ACC112 (cell line): Measurements from ENCODE around the gene LACC1.

ENCODE experiments used
- H2AFZ ChIP-seq: fragments of 200-600 bp; sonication (generic); one replicate; pipeline ENCODE4 v1.6.0; 2017; ENCODE audit warnings: antibody characterized with exemption, low read length; ENCODE audit not compliant: unreplicated experiment
- H3K27ac ChIP-seq: fragments of 200-600 bp; sonication (generic); 2 replicates; pipeline ENCODE4 v1.5.1; 2014; ENCODE audit warnings: low read depth, mild to moderate bottlenecking, antibody characterized with exemption, low read length, moderate library complexity
- H3K27me3 ChIP-seq: fragments of 200-600 bp; sonication (generic); 2 replicates; pipeline ENCODE4 v1.6.1; 2014; ENCODE audit warnings: mild to moderate bottlenecking, antibody characterized with exemption, low read length, moderate library complexity, mixed read lengths; ENCODE audit not compliant: insufficient read depth
- H3K36me3 ChIP-seq: fragments of 200-600 bp; sonication (generic); 2 replicates; pipeline ENCODE4 v1.6.1; 2016; ENCODE audit warnings: mild to moderate bottlenecking, antibody characterized with exemption, low read length, moderate library complexity, mixed read lengths; ENCODE audit not compliant: insufficient read depth
- H3K4me1 ChIP-seq: fragments of 200-600 bp; sonication (generic); one replicate; pipeline ENCODE4 v1.6.1; 2016; ENCODE audit warnings: low read length, mixed read lengths; ENCODE audit not compliant: insufficient read depth, unreplicated experiment, control insufficient read depth
- H3K4me3 ChIP-seq: fragments of 200-600 bp; sonication (generic); 2 replicates; pipeline ENCODE4 v1.5.1; 2014; ENCODE audit warnings: mild to moderate bottlenecking, low read depth, low read length
- H3K79me2 ChIP-seq: fragments of 200-600 bp; sonication (generic); one replicate; pipeline ENCODE4 v1.6.0; 2016; ENCODE audit warnings: low read length; ENCODE audit not compliant: control insufficient read depth, unreplicated experiment, insufficient read depth

Gene LACC1

DNA sequence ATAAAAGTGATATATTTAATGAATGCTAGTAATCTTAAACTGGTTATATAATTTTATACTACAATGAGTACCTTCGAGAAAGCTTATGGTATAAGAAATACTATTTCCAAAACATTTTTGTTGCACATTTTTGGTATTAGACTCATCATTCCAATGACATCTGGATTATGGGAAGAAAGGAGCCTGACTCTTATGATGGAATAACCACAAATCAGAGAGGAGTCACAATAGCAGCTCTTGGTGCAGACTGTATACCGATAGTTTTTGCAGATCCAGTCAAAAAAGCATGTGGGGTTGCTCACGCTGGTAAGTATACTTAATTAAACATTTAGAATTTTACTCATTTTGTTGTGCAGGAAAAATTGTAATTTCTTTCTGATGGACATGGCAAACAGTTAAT, 3.9 kb downstream of the LACC1 start:
- peaks cover 2% of the 10 kb centered on the region for H3K79me2 ChIP-seq
- peaks cover 4% of the 10 kb centered on the region; the same call in 1 of the 2 replicates for H3K36me3 ChIP-seq
- no peaks in the 10 kb centered on the region for H3K27me3 ChIP-seq
- no peak overlapping the region for H2AFZ ChIP-seq
- peaks cover 4% of the 10 kb centered on the region for H3K4me1 ChIP-seq
- no peak overlapping the region for H3K27ac ChIP-seq
- no peak overlapping the region for H3K4me3 ChIP-seq

- H3K4me1 ChIP-seq = peaks cover 4% of the 10 kb centered on the region
- H3K79me2 ChIP-seq = no peaks in the 10 kb centered on the region
- peaks cover 4% of the 10 kb centered on the region; the same call in 1 of the 2 replicates for H3K36me3 ChIP-seq
- no peak overlapping the region for H3K27ac ChIP-seq
- H3K4me3 ChIP-seq = no peak overlapping the region
- no peaks in the 10 kb centered on the region for H3K27me3 ChIP-seq
- H2AFZ ChIP-seq = no peak overlapping the region
These were observed 4.5 kb downstream of the LACC1 start for GRCh38 chr13:43884222-43884621.

DNA sequence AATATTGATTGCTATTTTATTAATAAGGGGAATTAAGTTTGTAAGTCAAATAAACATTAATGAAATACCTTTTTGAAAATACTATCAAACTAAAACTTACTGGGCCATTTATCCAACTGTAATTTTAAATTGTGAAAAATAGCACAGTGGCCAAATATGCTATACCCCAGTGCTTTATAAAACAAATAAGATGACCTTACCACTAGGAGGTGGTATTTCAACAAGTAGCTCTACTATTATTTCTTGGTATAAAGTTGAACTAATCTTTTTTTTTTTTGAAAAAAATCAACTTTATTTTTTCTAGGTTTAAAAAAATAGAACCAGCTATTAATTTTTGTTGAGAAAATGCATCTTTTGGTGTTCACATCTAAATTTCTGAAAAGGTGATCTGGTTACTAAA, 14.7 kb downstream of the LACC1 start:
- H3K27ac ChIP-seq = no peak overlapping the region

GRCh38 chr13:43895940-43896339, 16.2 kb downstream of the LACC1 start:
- H3K4me3 ChIP-seq = no peak overlapping the region
- H3K79me2 ChIP-seq = no peaks in the 10 kb centered on the region
- H2AFZ ChIP-seq = no peak overlapping the region
- H3K27ac ChIP-seq = no peak overlapping the region
- H3K4me1 ChIP-seq = no peaks in the 10 kb centered on the region
- no peaks in the 10 kb centered on the region for H3K36me3 ChIP-seq
- H3K27me3 ChIP-seq = no peaks in the 10 kb centered on the region

More for the DNA sequence above, 14.7 kb downstream of the LACC1 start:
- no peaks in the 10 kb centered on the region for H3K36me3 ChIP-seq
- no peak overlapping the region for H2AFZ ChIP-seq
- H3K4me3 ChIP-seq = no peak overlapping the region
- H3K79me2 ChIP-seq = no peaks in the 10 kb centered on the region
- no peaks in the 10 kb centered on the region for H3K4me1 ChIP-seq
- H3K27me3 ChIP-seq = no peaks in the 10 kb centered on the region

GRCh38 chr13:43905435-43906031, 25.8 kb downstream of the LACC1 start:
- Histone ChIP-seq H3K27ac (no peak overlapping the region), H3K27me3 (no peaks in the 10 kb centered on the region), H3K4me1 (peaks cover 10% of the 10 kb centered on the region), H2AFZ (no peak overlapping the region), H3K4me3 (no peak overlapping the region), H3K79me2 (no peaks in the 10 kb centered on the region), H3K36me3 (no peaks in the 10 kb centered on the region)

DNA sequence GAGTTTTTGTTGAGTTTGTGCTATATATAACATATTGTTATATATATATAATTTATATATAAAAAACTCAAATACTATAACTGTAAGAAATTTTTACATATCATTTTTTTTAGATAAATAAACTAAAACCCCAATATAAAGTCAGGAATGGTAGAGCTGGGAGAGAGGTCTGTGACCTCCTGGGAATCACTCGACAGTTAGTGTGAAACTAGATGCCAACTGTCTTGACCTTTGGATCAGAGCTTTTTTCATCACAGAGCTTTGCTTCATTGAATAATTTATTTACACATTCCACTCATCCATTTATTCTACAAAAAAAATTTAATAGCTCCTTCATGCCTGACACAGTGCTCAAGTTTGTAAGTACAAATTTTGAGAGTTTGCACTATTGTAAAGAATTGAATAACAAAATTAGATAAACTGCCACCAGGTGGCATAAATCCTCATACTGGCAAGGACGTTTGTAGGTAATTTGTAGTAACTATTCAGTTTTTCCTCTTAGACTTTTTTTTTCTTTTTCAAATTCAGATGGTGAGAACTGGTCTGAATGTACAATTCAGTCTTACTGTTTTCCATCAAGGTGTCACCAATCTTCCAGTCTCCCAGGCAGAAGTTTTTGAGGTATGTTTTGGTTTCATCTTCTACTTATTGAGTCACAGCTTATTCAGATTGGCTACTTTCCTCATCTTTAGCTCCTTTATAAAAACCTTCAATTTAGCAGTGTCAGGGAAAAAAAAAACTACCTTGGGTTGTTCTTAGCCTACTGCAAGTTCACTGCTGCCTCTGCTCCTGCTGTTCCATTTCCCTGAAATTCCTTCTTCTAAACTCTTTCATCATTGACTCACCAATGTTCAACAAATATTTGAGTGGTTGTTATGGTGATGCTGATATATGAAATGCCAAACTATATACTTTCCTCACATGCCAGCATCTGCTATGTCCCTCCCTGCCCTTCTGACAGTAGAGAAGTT, 28.7 kb downstream of the LACC1 start:
- H3K4me3 ChIP-seq = peak overlapping the region; percentile 46; the same call in 1 of the 2 replicates
- no peaks in the 10 kb centered on the region for H3K27me3 ChIP-seq
- H2AFZ ChIP-seq = peak overlapping the region; percentile 14
- peaks cover 10% of the 10 kb centered on the region for H3K4me1 ChIP-seq
- H3K79me2 ChIP-seq = no peaks in the 10 kb centered on the region
- H3K36me3 ChIP-seq = no peaks in the 10 kb centered on the region
- H3K27ac ChIP-seq = peak overlapping the region; percentile 82

DNA sequence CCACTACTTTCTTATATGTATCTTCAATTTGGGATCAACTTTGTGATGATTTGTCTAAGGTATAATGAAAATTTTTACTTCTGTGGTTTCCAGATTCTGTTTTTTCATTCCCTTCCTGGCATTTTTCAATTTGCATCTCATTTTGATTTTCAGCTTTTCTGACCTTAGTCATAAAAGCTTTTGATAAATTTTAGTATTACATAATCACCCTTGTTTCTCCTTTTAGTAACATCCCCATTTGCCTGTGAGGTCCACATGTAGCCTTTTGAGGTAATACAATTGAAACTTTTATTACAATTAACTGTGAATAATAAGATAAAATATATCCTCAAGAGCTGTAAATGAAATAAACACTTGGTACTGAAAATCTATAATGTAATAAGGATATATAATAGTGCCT, 31.2 kb downstream of the LACC1 start:
- Histone ChIP-seq H3K4me3 (no peak overlapping the region), H3K79me2 (no peaks in the 10 kb centered on the region), H3K27me3 (no peaks in the 10 kb centered on the region), H3K27ac (no peak overlapping the region), H3K36me3 (no peaks in the 10 kb centered on the region), H2AFZ (no peak overlapping the region), H3K4me1 (peaks cover 10% of the 10 kb centered on the region)

GRCh38 chr13:43911278-43911677, 31.6 kb downstream of the LACC1 start:
- Histone ChIP-seq H3K79me2 (no peaks in the 10 kb centered on the region), H3K36me3 (no peaks in the 10 kb centered on the region), H3K27ac (no peak overlapping the region), H3K4me3 (no peak overlapping the region), H2AFZ (no peak overlapping the region), H3K4me1 (peaks cover 10% of the 10 kb centered on the region), H3K27me3 (no peaks in the 10 kb centered on the region)

- Histone ChIP-seq H3K4me1 (peaks cover 10% of the 10 kb centered on the region), H3K36me3 (no peaks in the 10 kb centered on the region), H3K4me3 (no peak overlapping the region), H2AFZ (no peak overlapping the region), H3K79me2 (no peaks in the 10 kb centered on the region), H3K27me3 (no peaks in the 10 kb centered on the region), H3K27ac (no peak overlapping the region)
These were observed 32.2 kb downstream of the LACC1 start for GRCh38 chr13:43911871-43912270.

DNA sequence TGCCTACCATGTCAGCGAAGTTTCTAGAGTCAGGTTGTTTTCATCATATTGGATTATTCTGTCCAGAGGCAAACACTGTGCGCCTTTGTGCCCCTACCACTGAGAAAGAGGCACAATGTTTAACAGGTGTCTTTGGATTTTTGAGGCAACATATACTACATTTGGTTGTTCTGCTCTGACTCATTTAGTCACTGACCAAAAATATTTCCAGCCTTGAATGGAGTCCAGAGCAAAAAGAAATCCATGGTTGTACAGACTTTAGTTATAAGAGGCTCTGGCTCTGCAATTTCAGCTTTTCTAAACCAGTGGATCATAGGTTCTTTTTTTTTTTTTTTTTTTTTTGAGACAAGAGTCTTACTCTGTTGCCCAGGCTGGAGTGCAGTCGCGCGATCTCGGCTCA, 35.7 kb downstream of the LACC1 start:
- H3K4me3 ChIP-seq = no peak overlapping the region
- no peaks in the 10 kb centered on the region for H3K27me3 ChIP-seq
- H3K79me2 ChIP-seq = no peaks in the 10 kb centered on the region
- H2AFZ ChIP-seq = no peak overlapping the region
- H3K27ac ChIP-seq = no peak overlapping the region
- H3K36me3 ChIP-seq = no peaks in the 10 kb centered on the region
- H3K4me1 ChIP-seq = no peaks in the 10 kb centered on the region

- no peaks in the 10 kb centered on the region for H3K79me2 ChIP-seq
- no peak overlapping the region for H3K27ac ChIP-seq
- H3K4me3 ChIP-seq = no peak overlapping the region
- no peaks in the 10 kb centered on the region for H3K36me3 ChIP-seq
- H2AFZ ChIP-seq = no peak overlapping the region
- H3K4me1 ChIP-seq = no peaks in the 10 kb centered on the region
- H3K27me3 ChIP-seq = no peaks in the 10 kb centered on the region; the same call in 1 of the 2 replicates
These were observed 37.1 kb downstream of the LACC1 start for GRCh38 chr13:43916828-43917227.
